Left lung (tissue), 10 donors: ENCODE results near the gene GLTP. TPM values are rescaled to one million over a fixed set of nuclear protein-coding genes. Genes with fewer than 3 reads are reported as not detected.

Experiments used
- ATAC-seq: fragments of 200-7000 bp; cut with Tn5 transposase; one replicate; pipeline ENCODE4 v1.9.1; 2020; ENCODE audit warnings: moderate library complexity
- DNase-seq, 4 donors: peaks; one replicate each; pipeline ENCODE4 v3.0.0-alpha.2; 2013 to 2020
- H3K27ac ChIP-seq, 2 donors: fragments of 200-600 bp; sonication (generic) in 1 of 2; one replicate each; pipeline versions ENCODE4 v1.5.0 to v1.8.0; 2020 to 2021
- H3K27me3 ChIP-seq, 2 donors: fragments of 200-600 bp; sonication (generic) in 1 of 2; one replicate each; pipeline versions ENCODE4 v1.5.0 to v1.8.0; 2020 to 2021
- H3K36me3 ChIP-seq, 2 donors: fragments of 200-600 bp; sonication (generic) in 1 of 2; one replicate each; pipeline versions ENCODE4 v1.5.0 to v1.8.0; 2020 to 2021
- H3K4me1 ChIP-seq, 2 donors: fragments of 200-600 bp; one replicate each; pipeline ENCODE4 v1.8.0; 2021
- H3K4me3 ChIP-seq, 2 donors: fragments of 200-600 bp; sonication (generic) in 1 of 2; one replicate each; pipeline versions ENCODE4 v1.5.0 to v1.8.0; 2020 to 2021; ENCODE audit warnings: mild to moderate bottlenecking in 1 of 2
- H3K9me3 ChIP-seq, 2 donors: fragments of 200-600 bp; sonication (generic) in 1 of 2; one replicate each; pipeline versions ENCODE4 v1.5.0 to v1.8.0; 2020 to 2021
- intact Hi-C, 2 donors: fragments of 100-400 bp; cut with DNase I; formaldehyde crosslinking; loops; one replicate each; pipeline versions ENCODE4 v1.11.2 to v1.14.2; 2022
- polyA plus RNA-seq, 6 donors: library from polyadenylated mRNA; unstranded; fragments of 120-200 nt; gene quantifications; one replicate each; pipeline ENCODE4 v1.2.1, GENCODE V29; 2013; ENCODE audit not compliant: insufficient read length in 6 of 6
- total RNA-seq, 2 donors: library from RNA; stranded (reverse); fragmentation: NEBNext Ultra II Directional; extraction: Animal tissue kit (Norgen Biotek cat#: 25700); gene quantifications; one replicate each; pipeline ENCODE4 v1.2.1, GENCODE V29; 2021
- TF ChIP-seq, protein P1 (sequence below), 2 donors: fragments of 200-600 bp; sonication (generic) in 1 of 2; IDR thresholded peaks; one replicate each; pipeline versions ENCODE4 v1.5.0 to v1.8.0; 2021; ENCODE audit warnings: antibody characterized with exemption in 2 of 2
- donor health status: DM: no; HTN: yes; CAD: no.
- donor health status: DM: no; HTN: no; CAD: no.

Gene GLTP
- total and polyA plus RNA-seq, 8 donors = 30.1 to 43.3 (median 32.5) TPM

DNA sequence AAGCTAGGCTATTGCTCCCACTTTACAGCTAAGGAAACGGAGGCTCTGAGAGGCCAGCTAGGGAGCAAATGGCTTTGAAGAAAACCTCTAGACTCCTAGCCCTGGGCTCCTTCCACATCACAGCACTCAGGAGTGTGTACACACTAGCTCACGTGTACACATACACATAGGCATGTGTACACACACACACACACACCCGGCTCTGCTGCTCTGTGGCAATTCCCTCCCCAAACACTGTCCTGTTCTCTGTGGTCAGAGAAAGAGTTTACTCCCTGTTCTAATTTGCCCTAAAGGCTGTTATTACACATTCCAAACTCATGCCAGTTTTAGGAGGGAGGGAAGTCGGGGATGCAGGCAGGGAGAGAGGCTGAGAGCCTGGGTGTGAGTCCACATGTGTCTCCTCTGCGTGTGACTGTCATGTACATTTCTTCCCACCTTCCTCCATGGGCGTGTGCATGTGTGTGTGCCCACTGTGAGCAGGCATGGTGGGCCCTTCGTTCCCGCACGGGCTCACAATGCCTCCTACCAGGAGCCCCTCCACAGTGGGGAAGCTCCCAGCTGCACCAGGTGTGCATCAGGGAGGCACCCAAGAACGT lies 61.3 kb downstream of the GLTP start:
- Histone ChIP-seq H3K27me3 (peaks cover 0 to 23% of the 10 kb centered on the region in 2 donors), H3K36me3 (no peaks in the 10 kb centered on the region), H3K4me3 (no peak overlapping the region), H3K27ac (no peak overlapping the region), H3K9me3 (no peaks in the 10 kb centered on the region), H3K4me1 (peaks cover 0 to 6% of the 10 kb centered on the region in 2 donors)
- intact Hi-C loops = no loop called here
- DNase-seq (peak in 1 of 4 donors; percentile 28), ATAC-seq (peak; percentile 36)
- TF ChIP-seq, protein P1, sequence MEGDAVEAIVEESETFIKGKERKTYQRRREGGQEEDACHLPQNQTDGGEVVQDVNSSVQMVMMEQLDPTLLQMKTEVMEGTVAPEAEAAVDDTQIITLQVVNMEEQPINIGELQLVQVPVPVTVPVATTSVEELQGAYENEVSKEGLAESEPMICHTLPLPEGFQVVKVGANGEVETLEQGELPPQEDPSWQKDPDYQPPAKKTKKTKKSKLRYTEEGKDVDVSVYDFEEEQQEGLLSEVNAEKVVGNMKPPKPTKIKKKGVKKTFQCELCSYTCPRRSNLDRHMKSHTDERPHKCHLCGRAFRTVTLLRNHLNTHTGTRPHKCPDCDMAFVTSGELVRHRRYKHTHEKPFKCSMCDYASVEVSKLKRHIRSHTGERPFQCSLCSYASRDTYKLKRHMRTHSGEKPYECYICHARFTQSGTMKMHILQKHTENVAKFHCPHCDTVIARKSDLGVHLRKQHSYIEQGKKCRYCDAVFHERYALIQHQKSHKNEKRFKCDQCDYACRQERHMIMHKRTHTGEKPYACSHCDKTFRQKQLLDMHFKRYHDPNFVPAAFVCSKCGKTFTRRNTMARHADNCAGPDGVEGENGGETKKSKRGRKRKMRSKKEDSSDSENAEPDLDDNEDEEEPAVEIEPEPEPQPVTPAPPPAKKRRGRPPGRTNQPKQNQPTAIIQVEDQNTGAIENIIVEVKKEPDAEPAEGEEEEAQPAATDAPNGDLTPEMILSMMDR (IDR thresholded peaks at IDR 0.05) = no peak

DNA sequence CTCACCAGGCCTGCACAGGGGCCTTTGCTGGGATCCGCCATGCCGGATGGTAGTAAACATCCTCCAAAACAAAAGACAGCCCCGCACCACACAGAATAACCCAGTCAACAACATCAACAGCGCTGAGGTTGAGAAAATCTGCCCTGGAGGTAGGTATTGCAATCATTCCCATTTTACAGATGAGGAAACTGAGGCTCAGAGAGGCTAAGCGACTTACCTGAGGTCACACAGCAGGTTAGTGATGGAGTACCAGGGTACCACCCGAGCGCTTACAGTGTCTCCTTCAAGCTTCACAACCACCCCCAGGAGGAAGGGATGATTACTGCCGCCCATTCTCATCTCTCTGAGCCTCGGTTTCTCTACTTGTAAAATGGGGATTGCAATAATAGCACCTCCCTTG lies 62.1 kb downstream of the GLTP start:
- TF ChIP-seq, protein P1 (IDR thresholded peaks at IDR 0.05) = no peak
- ATAC-seq (no peak), DNase-seq (no peak)
- peaks cover 0 to 3% of the 10 kb centered on the region in 2 donors for H3K4me1 ChIP-seq
- no peak overlapping the region for H3K4me3 ChIP-seq
- no peaks in the 10 kb centered on the region for H3K9me3 ChIP-seq
- H3K27me3 ChIP-seq = peaks cover 0 to 23% of the 10 kb centered on the region in 2 donors
- intact Hi-C loops = no loop called here
- no peak overlapping the region for H3K27ac ChIP-seq
- H3K36me3 ChIP-seq = no peaks in the 10 kb centered on the region

DNA sequence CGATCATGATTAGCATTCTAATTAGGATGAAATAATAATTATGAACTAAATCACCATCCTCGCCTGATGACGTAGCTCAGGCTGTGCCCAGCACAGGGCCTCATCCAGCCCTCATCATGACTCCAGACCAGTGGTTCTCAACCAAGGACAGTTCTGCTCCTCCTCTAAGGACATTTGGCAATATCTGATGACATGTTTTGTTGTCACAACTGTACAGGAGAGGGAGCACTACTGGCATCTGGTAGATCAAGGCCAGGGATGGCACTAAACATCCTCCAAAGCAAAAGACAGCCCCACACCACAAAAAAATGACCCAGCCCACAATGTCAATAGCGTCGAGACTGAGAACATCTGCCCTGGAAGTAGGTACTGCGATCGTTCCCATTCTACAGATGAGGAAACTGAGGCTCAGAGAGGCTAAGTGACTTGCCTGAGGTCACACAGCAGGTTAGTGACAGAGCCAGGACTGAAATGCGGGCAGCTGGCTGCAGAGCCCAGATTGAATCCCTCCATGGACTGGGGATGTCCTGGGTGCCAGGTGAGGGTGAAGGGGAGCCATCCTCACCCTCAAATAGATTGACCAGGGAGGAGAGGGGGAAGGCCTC lies 62.6 kb downstream of the GLTP start:
- H3K36me3 ChIP-seq = no peaks in the 10 kb centered on the region
- H3K4me1 ChIP-seq = peaks cover 0 to 3% of the 10 kb centered on the region in 2 donors
- DNase-seq (peak in 1 of 4 donors; percentile 31), ATAC-seq (no peak)
- H3K27me3 ChIP-seq = peaks cover 0 to 23% of the 10 kb centered on the region in 2 donors
- H3K9me3 ChIP-seq = no peaks in the 10 kb centered on the region
- no peak overlapping the region for H3K27ac ChIP-seq
- TF ChIP-seq, protein P1 (IDR thresholded peaks at IDR 0.05) = no peak
- no peak overlapping the region for H3K4me3 ChIP-seq
- intact Hi-C loops = no loop called here

DNA sequence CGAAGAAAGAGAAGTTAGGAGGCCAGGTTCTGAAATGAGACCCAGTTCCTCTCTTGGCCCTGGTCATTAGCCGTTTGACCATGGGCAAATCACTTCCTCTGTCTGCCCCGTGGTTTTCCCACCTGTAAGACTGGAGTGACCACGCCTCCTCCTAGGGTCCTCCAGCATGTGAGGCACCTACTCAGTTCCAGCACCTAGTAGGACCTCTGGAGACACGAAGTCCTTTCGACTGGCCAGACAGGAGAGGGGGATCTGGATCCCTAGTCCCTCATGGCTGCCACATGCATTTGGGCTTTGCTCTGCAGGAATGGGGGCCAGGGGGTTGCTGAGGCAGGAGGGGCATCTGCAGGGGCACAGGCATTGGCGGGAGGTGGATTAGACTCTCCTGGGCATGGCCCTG lies 63.5 kb downstream of the GLTP start:
- ATAC-seq (no peak), DNase-seq (no peak)
- Histone ChIP-seq H3K27me3 (peaks cover 0 to 23% of the 10 kb centered on the region in 2 donors), H3K27ac (no peak overlapping the region), H3K4me1 (peaks cover 0 to 3% of the 10 kb centered on the region in 2 donors), H3K4me3 (no peak overlapping the region), H3K36me3 (no peaks in the 10 kb centered on the region), H3K9me3 (no peaks in the 10 kb centered on the region)
- intact Hi-C loops = no loop called here
- TF ChIP-seq, protein P1 (IDR thresholded peaks at IDR 0.05) = no peak

DNA sequence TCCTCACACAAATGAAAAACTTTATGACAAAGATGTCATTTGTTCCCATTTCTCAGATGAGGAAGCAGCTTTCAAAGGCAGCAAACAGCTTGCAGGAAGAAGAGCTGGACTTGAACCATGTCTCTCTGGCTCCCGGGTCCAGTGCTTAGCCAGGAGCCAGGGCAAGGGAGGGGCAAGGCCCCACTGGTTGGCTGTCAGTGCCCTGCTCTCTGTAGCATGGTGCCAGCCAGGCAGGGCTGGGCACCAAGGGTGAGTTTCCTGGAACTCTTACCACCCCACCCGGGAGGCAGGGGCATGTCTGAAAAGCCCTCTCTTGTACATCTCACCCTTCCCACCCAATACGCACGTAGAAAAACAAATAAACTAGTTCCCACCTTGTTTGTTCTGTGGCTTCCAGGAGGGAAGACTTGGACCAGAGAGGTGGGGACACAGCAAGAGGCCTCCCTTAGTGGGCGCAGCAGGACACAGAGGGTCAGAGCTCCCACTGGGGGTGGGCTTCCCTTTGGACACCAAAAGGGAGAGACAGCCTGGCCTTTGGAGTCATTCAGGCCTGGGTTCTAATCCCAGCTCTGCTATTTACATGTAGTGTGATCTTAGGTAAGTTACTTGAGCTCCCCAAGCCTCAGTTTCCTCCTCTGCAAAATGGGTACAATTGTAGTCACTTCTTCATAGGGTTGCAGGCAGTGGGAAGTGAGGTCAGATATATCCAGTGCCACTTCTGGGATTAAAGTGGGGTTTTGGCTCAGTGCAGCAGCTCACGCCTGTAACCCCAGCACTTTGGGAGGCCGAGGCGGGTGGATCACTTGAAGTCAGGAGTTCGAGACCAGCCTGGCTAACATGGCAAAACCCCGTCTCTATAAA lies 64.4 kb downstream of the GLTP start:
- peaks cover 0 to 3% of the 10 kb centered on the region in 2 donors for H3K4me1 ChIP-seq
- intact Hi-C loops = no loop called here
- H3K27me3 ChIP-seq = peaks cover 0 to 22% of the 10 kb centered on the region in 2 donors
- TF ChIP-seq, protein P1 (IDR thresholded peaks at IDR 0.05) = no peak
- no peak overlapping the region for H3K4me3 ChIP-seq
- H3K27ac ChIP-seq = no peak overlapping the region
- ATAC-seq = no peak
- no peaks in the 10 kb centered on the region for H3K36me3 ChIP-seq
- DNase-seq = peak in 1 of 4 donors; percentile 20
- no peaks in the 10 kb centered on the region for H3K9me3 ChIP-seq
